Measurements from ENCODE around the gene ERN2. TPM values are rescaled to one million over a fixed set of nuclear protein-coding genes. Genes with fewer than 3 reads are reported as not detected.

Gene ERN2
- total and polyA plus RNA-seq, 5 experiments from 2014 or later: not detected

DNA sequence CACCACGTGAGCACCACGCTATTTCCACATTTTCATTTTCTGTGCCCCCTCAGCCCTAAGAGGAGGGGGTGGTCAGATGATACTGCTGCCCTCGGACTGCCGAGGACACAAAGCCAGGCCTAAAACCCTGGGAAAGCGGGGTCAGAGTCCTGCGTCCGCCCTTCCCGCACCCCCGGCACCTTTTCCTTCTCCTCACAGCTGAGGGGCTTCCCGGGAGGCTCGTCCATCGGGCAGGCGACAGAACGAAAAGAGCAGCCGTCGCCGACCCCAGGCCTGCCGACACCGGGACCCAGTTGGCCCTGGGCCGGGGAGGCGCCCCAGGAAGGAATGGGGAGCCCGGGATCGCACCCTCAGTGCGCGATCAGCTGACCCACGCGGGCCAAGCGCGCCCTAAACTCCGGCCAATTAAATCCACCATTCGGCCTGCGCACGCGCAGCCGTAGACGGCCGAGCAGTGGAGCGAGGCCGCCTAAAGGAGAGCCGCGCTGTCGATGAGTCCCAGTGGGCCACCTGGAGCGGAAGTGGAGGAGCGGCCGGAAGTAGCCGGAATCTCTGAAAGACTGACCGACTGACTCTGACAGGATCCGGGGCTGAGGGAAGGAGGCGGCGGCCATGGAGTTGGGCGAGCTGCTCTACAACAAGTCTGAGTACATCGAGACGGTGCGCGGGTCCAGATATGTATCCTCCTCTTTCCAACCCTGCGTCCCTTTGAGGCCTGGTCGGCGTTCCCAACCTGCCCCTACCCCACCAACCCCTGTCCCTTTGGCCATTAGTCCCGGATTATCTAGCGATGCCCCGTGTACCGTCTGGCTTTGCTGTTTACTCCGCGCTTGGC is 71.9 kb downstream of the ERN2 start, which contains the start of the genes DCTN5 and PALB2:
TSS of gene DCTN5 (plus strand) at position 536 of the 835 bp plus-strand sequence. CDS start at position 613, 77 bp downstream.
TSS of gene PALB2 (minus strand) at position 380 of the 835 bp plus-strand sequence. CDS start at position 227, 153 bp downstream.
- DNase-seq: peak; percentile 68 to 91 (median 76)
- Mint-ChIP-seq H3K27ac (peak within 1 kb of the TSS; percentile 94 to 99 (median 98)), H3K4me1 (peaks cover 24 to 46% (median 43%) of the 10 kb centered on the region in 4 donors), H3K4me3 (peak within 1 kb of the TSS; percentile 94 to 99 (median 98)), H3K9me3 (no peaks in the 10 kb centered on the region), H3K36me3 (peaks cover 10 to 40% (median 16%) of the 10 kb centered on the region in 3 donors), H3K27me3 (no peaks in the 10 kb centered on the region)
- POLR2A ChIA-PET: interaction anchor here (0.8 to 1.5 kb wide), 3 partner anchors 10 to 131 kb away, joined by 3 to 6 read pairs (median 4); partner anchors contain the start of genes GGA2 and NDUFAB1
- peak; percentile 95 for ATAC-seq

DNA sequence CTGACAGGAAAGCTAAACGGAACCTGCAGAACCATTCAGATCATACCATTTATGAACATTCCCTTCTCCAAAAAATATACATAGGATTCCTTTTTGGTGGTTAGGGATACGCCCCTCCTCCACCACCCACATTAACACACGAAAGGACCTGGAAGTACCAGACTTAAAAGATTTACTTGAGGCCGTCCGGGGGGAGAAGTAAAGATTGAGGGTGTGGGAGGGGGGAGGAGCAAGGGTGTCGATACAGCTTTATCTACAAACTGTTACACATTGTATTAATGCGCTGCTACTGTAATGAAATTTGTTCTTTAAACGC is 72.4 kb downstream of the ERN2 start:
- DNase-seq: peak in 2 of 10 donors; percentile 0 to 5
- Mint-ChIP-seq H3K4me1 (peaks cover 22 to 40% (median 37%) of the 10 kb centered on the region in 4 donors), H3K27me3 (no peaks in the 10 kb centered on the region), H3K27ac (peak overlapping the region; percentile 90 to 99 (median 98)), H3K4me3 (peak overlapping the region; percentile 94 to 99 (median 98)), H3K36me3 (peaks cover 5 to 40% (median 11%) of the 10 kb centered on the region in 3 donors), H3K9me3 (no peaks in the 10 kb centered on the region)
- POLR2A ChIA-PET: interaction anchor here (0.8 to 1.5 kb wide), 3 partner anchors 10 to 131 kb away, joined by 3 to 6 read pairs (median 4); partner anchors contain the start of genes GGA2 and NDUFAB1
- no peak for ATAC-seq

Other genes starting within 250 kb of the ERN2 start
- gene GGA2, start 202.7 kb downstream of the ERN2 start, total RNA-seq: 10 to 100 TPM; 87.5 to 94.6 TPM
- 10 to 100 TPM; 37.7 to 56.7 (median 39.4) TPM for gene GGA2, start 202.7 kb downstream of the ERN2 start, polyA plus RNA-seq
- 10 to 100 TPM; 16.9 to 18.1 TPM for gene EARS2, start 155.9 kb downstream of the ERN2 start, total RNA-seq
- 10 to 100 TPM; 14.1 to 19.9 (median 18.3) TPM for gene EARS2, start 155.9 kb downstream of the ERN2 start, polyA plus RNA-seq
- 10 to 100 TPM; 52.5 to 58.7 TPM for gene UBFD1, start 155.5 kb downstream of the ERN2 start, total RNA-seq
- 10 to 100 TPM; 12.2 to 15.4 (median 12.6) TPM for gene UBFD1, start 155.5 kb downstream of the ERN2 start, polyA plus RNA-seq
- gene NDUFAB1, start 116.9 kb downstream of the ERN2 start, total RNA-seq: 10 to 100 TPM; 36.8 to 42.9 TPM
- gene NDUFAB1, start 116.9 kb downstream of the ERN2 start, polyA plus RNA-seq: 100 to 1,000 TPM; 182 to 220 (median 206) TPM
- 10 to 100 TPM; 14.6 to 19.0 TPM for gene PALB2, start 71.9 kb downstream of the ERN2 start, total RNA-seq
- 1 to 10 TPM; 3.4 to 9.7 (median 9.5) TPM for gene PALB2, start 71.9 kb downstream of the ERN2 start, polyA plus RNA-seq
- gene DCTN5, start 71.8 kb downstream of the ERN2 start, total RNA-seq: 10 to 100 TPM; 64.9 to 68.8 TPM
- gene DCTN5, start 71.8 kb downstream of the ERN2 start, polyA plus RNA-seq: 10 to 100 TPM; 43.8 to 65.8 (median 58.4) TPM
- 1 to 10 TPM; 2.5 to 3.2 TPM for gene PLK1, start 34.3 kb downstream of the ERN2 start, total RNA-seq
- gene PLK1, start 34.3 kb downstream of the ERN2 start, polyA plus RNA-seq: not detected
- not detected for gene CHP2, start 41.8 kb upstream of the ERN2 start, total RNA-seq
- not detected for gene CHP2, start 41.8 kb upstream of the ERN2 start, polyA plus RNA-seq
- gene PRKCB, start 122.8 kb upstream of the ERN2 start, total RNA-seq: 100 to 1,000 TPM; 123 to 129 TPM
- gene PRKCB, start 122.8 kb upstream of the ERN2 start, polyA plus RNA-seq: 100 to 1,000 TPM in 2 of 3 donors, 10 to 100 TPM in 1; 57.2 to 142 (median 107) TPM

All from naive thymus-derived CD8-positive, alpha-beta T cell (primary cell).